Stimulated activated CD8-positive, alpha-beta memory T cell treated with anti-CD3 and anti-CD28 coated beads, Interleukin-15, amount 100 ng/mL, for 1 hour (primary cell): Measurements from ENCODE around the gene TBL1XR1.

ENCODE experiments used
- DNase-seq: peaks from one replicate; pipeline ENCODE4 v3.0.0-alpha.2; 2020; ENCODE audit warnings: low read depth

The TBL1XR1 gene

GRCh38 chr3:177061369-177061768 is 135.9 kb downstream of the TBL1XR1 start:
- no peak for DNase-seq

- no peak for DNase-seq
Measured at GRCh38 chr3:177060492-177060891, 136.8 kb downstream of the TBL1XR1 start.

GRCh38 chr3:177058648-177059047 is 138.6 kb downstream of the TBL1XR1 start:
- no peak for DNase-seq

- no peak for DNase-seq
Measured at GRCh38 chr3:177057768-177058167, 139.5 kb downstream of the TBL1XR1 start.

- no peak for DNase-seq
Measured at GRCh38 chr3:177056927-177057326, 140.4 kb downstream of the TBL1XR1 start.

- no peak for DNase-seq
Measured at GRCh38 chr3:177055605-177056571, 141.4 kb downstream of the TBL1XR1 start.

GRCh38 chr3:177053107-177053506 is 144.2 kb downstream of the TBL1XR1 start:
- no peak for DNase-seq

- DNase-seq = no peak
Measured at GRCh38 chr3:177051411-177051810, 145.9 kb downstream of the TBL1XR1 start.

GRCh38 chr3:177050501-177051237 is 146.6 kb downstream of the TBL1XR1 start:
- DNase-seq = no peak

GRCh38 chr3:177045767-177046166 is 151.5 kb downstream of the TBL1XR1 start:
- DNase-seq = no peak

GRCh38 chr3:177045222-177045621 is 152.1 kb downstream of the TBL1XR1 start:
- no peak for DNase-seq

- DNase-seq = no peak
Measured at GRCh38 chr3:177041730-177042551, 155.3 kb downstream of the TBL1XR1 start.

- no peak for DNase-seq
Measured at GRCh38 chr3:177041021-177041729, 156.1 kb downstream of the TBL1XR1 start.

GRCh38 chr3:177039490-177040274 is 157.6 kb downstream of the TBL1XR1 start:
- no peak for DNase-seq

GRCh38 chr3:177037241-177037640 is 160.0 kb downstream of the TBL1XR1 start:
- no peak for DNase-seq

- no peak for DNase-seq
Measured at GRCh38 chr3:177035676-177036075, 161.6 kb downstream of the TBL1XR1 start.

- no peak for DNase-seq
Measured at GRCh38 chr3:177034832-177035475, 162.3 kb downstream of the TBL1XR1 start.

- DNase-seq = no peak
Measured at GRCh38 chr3:177026505-177027277, 170.6 kb downstream of the TBL1XR1 start.

GRCh38 chr3:177015881-177016280 is 181.4 kb downstream of the TBL1XR1 start:
- no peak for DNase-seq
